Esophagus muscularis mucosa (tissue), 4 donors: ENCODE results near the gene TSEN15. TPM values are rescaled to one million over a fixed set of nuclear protein-coding genes. Genes with fewer than 3 reads are reported as not detected.
A peak's percentile ranks its signal among the peaks of the same experiment; 100 is the strongest.

Source experiments
- DNase-seq: peaks from one replicate; pipeline ENCODE4 v3.0.0-alpha.2; 2017; ENCODE audit errors: extremely low spot score
- H3K27ac ChIP-seq, 4 donors: fragments of 200-600 bp; sonication (generic); replicated peaks in 1 of 4; 1 replicate in 3 of 4; 2 replicates in 1 of 4; pipeline ENCODE4 v1.5.1; 2016 to 2019; ENCODE audit warnings: mild to moderate bottlenecking in 1 of 4
- H3K27me3 ChIP-seq, 4 donors: fragments of 200-600 bp; sonication (generic); one replicate each; pipeline versions ENCODE4 v1.5.1 to v1.6.0; 2016 to 2019
- H3K36me3 ChIP-seq, 4 donors: fragments of 200-600 bp; sonication (generic); one replicate each; pipeline ENCODE4 v1.5.1; 2016 to 2019
- H3K4me1 ChIP-seq, 4 donors: fragments of 200-600 bp; sonication (generic); one replicate each; pipeline ENCODE4 v1.5.1; 2016 to 2019
- H3K4me3 ChIP-seq, 4 donors: fragments of 200-600 bp; sonication (generic); 1 replicate in 2 of 4; 2 replicates in 2 of 4; pipeline ENCODE4 v1.5.1; 2016 to 2019; ENCODE audit warnings: mild to moderate bottlenecking in 4 of 4, moderate library complexity in 1 of 4
- H3K9me3 ChIP-seq, 4 donors: fragments of 200-600 bp; sonication (generic); 1 replicate in 3 of 4; 2 replicates in 1 of 4; pipeline ENCODE4 v1.5.1; 2016 to 2019
- CTCF ChIP-seq, 3 experiments: fragments of 200-600 bp in 2 of 3; fragments of 450-650 bp in 1 of 3; sonication (generic) in 2 of 3; IDR thresholded peaks; one replicate each; pipeline ENCODE4 v1.5.1; 2017 to 2019; ENCODE audit warnings: antibody characterized with exemption in 3 of 3, mild to moderate bottlenecking in 2 of 3, moderate library complexity in 1 of 3
- EP300 ChIP-seq: sonication (generic); formaldehyde crosslinking; IDR thresholded peaks from one replicate; pipeline ENCODE4 v1.6.1; 2017; ENCODE audit warnings: antibody characterized with exemption
- POLR2A ChIP-seq: fragments of 450-650 bp; IDR thresholded peaks from one replicate; pipeline ENCODE4 v1.6.1; 2017; ENCODE audit warnings: antibody characterized with exemption, moderate library complexity, mild to moderate bottlenecking, low read depth
- POLR2AphosphoS5 ChIP-seq, 2 donors: sonication (generic); formaldehyde crosslinking; IDR thresholded peaks; one replicate each; pipeline ENCODE4 v1.6.1; 2017; ENCODE audit warnings: antibody characterized with exemption in 2 of 2
- WGBS: methylation state at CpG from one replicate; pipeline ENCODE4 v1.1.5; 2018; 5-methylcytosine and 5-hydroxymethylcytosine counted together
- intact Hi-C: fragments of 100-400 bp; cut with DNase I; formaldehyde crosslinking; loops from one replicate; pipeline ENCODE4 v1.15.1; 2023
- total RNA-seq, 4 donors: library from RNA; depleted of rRNA; stranded (reverse); fragments of >200 nt; gene quantifications; one replicate each; pipeline versions ENCODE4 v1.1.0 to v1.2.1, GENCODE V29; 2016

TSEN15 gene
- total RNA-seq, 4 donors from 2014 or later, result 27.3 to 52.3 (median 33.4) TPM

GRCh38 chr1:184034761-184035379 lies 16.7 kb upstream of the TSEN15 start:
- H3K4me1 ChIP-seq, result peaks cover 7 to 23% (median 19%) of the 10 kb centered on the region in 4 donors
- DNase-seq, result no peak
- H3K27ac ChIP-seq, result no peak overlapping the region
- no peaks in the 10 kb centered on the region for H3K9me3 ChIP-seq
- intact Hi-C loops, result loop anchor here (10.0 kb wide), 1 partner anchor 100 kb away; no protein-coding TSS in a partner anchor
- no peaks in the 10 kb centered on the region for H3K36me3 ChIP-seq
- H3K27me3 ChIP-seq, result peaks cover 0 to 20% (median 4%) of the 10 kb centered on the region in 4 donors
- H3K4me3 ChIP-seq, result no peak overlapping the region
- WGBS, result 98% methylated on average over 2 of the region's 2 CpGs
- TF ChIP-seq POLR2AphosphoS5 (IDR thresholded peaks at IDR 0.05), result no peak
- no peak for TF ChIP-seq EP300
- TF ChIP-seq CTCF (IDR thresholded peaks at IDR 0.05), result no peak
- TF ChIP-seq POLR2A, result no peak

GRCh38 chr1:184035719-184036516 lies 15.6 kb upstream of the TSEN15 start:
- WGBS, result 40% methylated on average over 17 of the region's 31 CpGs
- peak overlapping the region; percentile 58 to 76 (median 68) for H3K27ac ChIP-seq
- H3K9me3 ChIP-seq, result no peaks in the 10 kb centered on the region
- H3K4me1 ChIP-seq, result peaks cover 7 to 23% (median 19%) of the 10 kb centered on the region in 4 donors
- DNase-seq, result no peak
- peaks cover 0 to 20% (median 4%) of the 10 kb centered on the region in 4 donors for H3K27me3 ChIP-seq
- intact Hi-C loops, result loop anchor here (10.0 kb wide), 1 partner anchor 101 kb away; no protein-coding TSS in a partner anchor
- no peaks in the 10 kb centered on the region for H3K36me3 ChIP-seq
- H3K4me3 ChIP-seq, result peak overlapping the region; percentile 60 to 86 (median 74)
- TF ChIP-seq POLR2A, result no peak
- TF ChIP-seq CTCF (IDR thresholded peaks at IDR 0.05), result no peak
- no peak for TF ChIP-seq POLR2AphosphoS5 (IDR thresholded peaks at IDR 0.05)
- no peak for TF ChIP-seq EP300

GRCh38 chr1:184036517-184036949 lies 15.0 kb upstream of the TSEN15 start:
- Histone ChIP-seq H3K4me1 (peaks cover 7 to 23% (median 19%) of the 10 kb centered on the region in 4 donors), H3K9me3 (no peaks in the 10 kb centered on the region), H3K27ac (peak overlapping the region; percentile 58 to 76 (median 68)), H3K36me3 (no peaks in the 10 kb centered on the region), H3K4me3 (peak overlapping the region; percentile 60 to 86 (median 74)), H3K27me3 (peaks cover 0 to 20% (median 4%) of the 10 kb centered on the region in 4 donors)
- intact Hi-C loops, result loop anchor here (10.0 kb wide), 1 partner anchor 102 kb away; no protein-coding TSS in a partner anchor
- TF ChIP-seq POLR2AphosphoS5 (IDR thresholded peaks at IDR 0.05) (peak in 1 of 2 donors; percentile 44), POLR2A (no peak)
- no peak for DNase-seq
- WGBS, result no CpG with 5 or more reads among the region's 29 CpGs

- Histone ChIP-seq H3K27me3 (peaks cover 0 to 20% (median 4%) of the 10 kb centered on the region in 4 donors), H3K27ac (peak overlapping the region; percentile 58 to 76 (median 68)), H3K4me1 (peaks cover 7 to 23% (median 19%) of the 10 kb centered on the region in 4 donors), H3K9me3 (no peaks in the 10 kb centered on the region), H3K36me3 (no peaks in the 10 kb centered on the region), H3K4me3 (peak overlapping the region; percentile 60 to 86 (median 74))
- no peak for TF ChIP-seq POLR2AphosphoS5 (IDR thresholded peaks at IDR 0.05)
- no peak for TF ChIP-seq CTCF (IDR thresholded peaks at IDR 0.05)
- no peak for TF ChIP-seq EP300
- no peak for TF ChIP-seq POLR2A
- 82% methylated on average over 13 of the region's 13 CpGs for WGBS
- intact Hi-C loops, result loop anchor here (10.0 kb wide), 1 partner anchor 103 kb away; no protein-coding TSS in a partner anchor
- DNase-seq, result no peak
Observed at GRCh38 chr1:184037849-184038591, 13.5 kb upstream of the TSEN15 start.
